ENCODE data around the gene TIAM2. TPM values are rescaled to one million over a fixed set of nuclear protein-coding genes. Genes with fewer than 3 reads are reported as not detected.
A peak's percentile ranks its signal among the peaks of the same experiment; 100 is the strongest.

Gene TIAM2
- total and polyA plus RNA-seq, 7 donors: 3.4 to 20.3 (median 10.0) TPM

GRCh38 chr6:155186052-155186658 is 191.0 kb downstream of the TIAM2 start:
- WGBS, 3 donors: 60 to 63% (median 61%) methylated on average over 6 of the region's 6 CpGs
- ATAC-seq: peak in 1 of 4 donors; percentile 5
- H3K27ac ChIP-seq: no peak overlapping the region

DNA sequence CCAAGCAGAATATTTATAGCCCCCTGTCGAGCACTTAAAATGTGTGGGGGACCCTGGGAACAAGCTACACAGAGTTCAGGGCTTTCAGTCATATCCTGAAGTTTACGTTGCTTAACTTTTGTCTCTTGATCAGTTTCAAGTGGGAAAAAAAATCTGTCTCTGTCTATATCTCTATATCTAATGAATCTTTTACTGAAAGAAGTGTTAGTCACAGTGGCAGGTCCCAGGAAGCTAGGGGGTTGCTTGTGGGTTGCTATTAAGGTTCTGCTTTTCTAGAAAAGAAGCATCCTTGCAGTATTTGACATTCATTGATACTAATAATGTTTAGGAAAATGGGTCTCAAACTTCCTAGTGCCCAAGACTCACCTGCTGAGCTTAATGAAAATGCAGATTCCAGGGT is 192.0 kb downstream of the TIAM2 start:
- 64 to 81% (median 72%) methylated on average over 2 of the region's 2 CpGs for WGBS, 3 donors
- no peak for TF ChIP-seq CTCF (IDR thresholded peaks at IDR 0.05)
- Histone ChIP-seq H3K27ac (no peak overlapping the region), H3K4me1 (no peaks in the 10 kb centered on the region), H3K4me3 (no peak overlapping the region), H3K9me3 (no peaks in the 10 kb centered on the region), H3K36me3 (ENCODE audit: insufficient read depth in 1 of 2, low read depth in 1 of 2) (peaks cover 0 to 13% of the 10 kb centered on the region in 2 donors), H3K27me3 (ENCODE audit: insufficient read depth in 3 of 3, low read length in 2 of 3) (no peaks in the 10 kb centered on the region)
- intact Hi-C loops (cut with DNase I): no loop called here
- no peak for DNase-seq
- ATAC-seq: no peak

More at GRCh38 chr6:155186052-155186658, 191.0 kb downstream of the TIAM2 start:
- Histone ChIP-seq H3K4me1 (no peaks in the 10 kb centered on the region), H3K4me3 (no peak overlapping the region), H3K36me3 (ENCODE audit: insufficient read depth in 1 of 2, low read depth in 1 of 2) (peaks cover 0 to 16% of the 10 kb centered on the region in 2 donors), H3K27me3 (ENCODE audit: insufficient read depth in 3 of 3, low read length in 2 of 3) (no peaks in the 10 kb centered on the region), H3K9me3 (no peaks in the 10 kb centered on the region)
- intact Hi-C loops (cut with DNase I): no loop called here
- DNase-seq: no peak
- TF ChIP-seq CTCF (IDR thresholded peaks at IDR 0.05): no peak

DNA sequence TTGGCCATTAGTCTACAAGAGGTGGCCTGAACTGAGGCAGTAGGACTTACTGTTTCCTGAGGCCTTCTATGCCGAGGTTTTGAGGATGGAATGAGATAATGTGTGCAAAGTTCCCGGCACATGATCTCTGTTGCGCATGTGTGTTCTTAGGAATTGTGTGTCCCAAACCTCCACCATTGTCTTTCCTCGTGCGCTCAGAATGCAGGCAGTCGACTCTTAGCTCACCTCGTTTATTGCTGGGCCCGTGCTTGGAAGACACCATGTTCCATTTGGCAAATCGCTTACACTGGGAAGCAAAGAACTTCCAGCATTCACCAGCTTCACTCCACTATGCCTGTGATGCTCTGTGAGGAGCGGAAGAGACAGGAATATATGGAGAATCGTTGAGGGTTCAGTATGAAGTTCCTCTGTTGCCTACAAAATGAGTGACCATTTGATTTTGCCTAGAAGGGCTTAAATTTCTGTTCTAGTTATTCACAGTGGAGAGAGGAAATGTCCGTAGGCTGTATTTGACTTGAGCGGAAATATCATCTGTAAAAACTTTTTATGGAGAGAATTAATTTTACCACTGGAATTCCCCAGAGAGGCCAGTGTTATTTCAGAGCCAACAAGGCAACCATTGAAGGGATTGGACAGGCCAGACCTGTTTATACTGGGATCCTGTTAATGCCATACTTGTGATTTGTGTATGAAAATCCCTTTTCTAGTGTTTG is 193.0 kb downstream of the TIAM2 start:
- 67 to 74% (median 72%) methylated on average over 13 of the region's 13 CpGs for WGBS, 3 donors
- H3K4me3 ChIP-seq: no peak overlapping the region
- DNase-seq: no peak

DNA sequence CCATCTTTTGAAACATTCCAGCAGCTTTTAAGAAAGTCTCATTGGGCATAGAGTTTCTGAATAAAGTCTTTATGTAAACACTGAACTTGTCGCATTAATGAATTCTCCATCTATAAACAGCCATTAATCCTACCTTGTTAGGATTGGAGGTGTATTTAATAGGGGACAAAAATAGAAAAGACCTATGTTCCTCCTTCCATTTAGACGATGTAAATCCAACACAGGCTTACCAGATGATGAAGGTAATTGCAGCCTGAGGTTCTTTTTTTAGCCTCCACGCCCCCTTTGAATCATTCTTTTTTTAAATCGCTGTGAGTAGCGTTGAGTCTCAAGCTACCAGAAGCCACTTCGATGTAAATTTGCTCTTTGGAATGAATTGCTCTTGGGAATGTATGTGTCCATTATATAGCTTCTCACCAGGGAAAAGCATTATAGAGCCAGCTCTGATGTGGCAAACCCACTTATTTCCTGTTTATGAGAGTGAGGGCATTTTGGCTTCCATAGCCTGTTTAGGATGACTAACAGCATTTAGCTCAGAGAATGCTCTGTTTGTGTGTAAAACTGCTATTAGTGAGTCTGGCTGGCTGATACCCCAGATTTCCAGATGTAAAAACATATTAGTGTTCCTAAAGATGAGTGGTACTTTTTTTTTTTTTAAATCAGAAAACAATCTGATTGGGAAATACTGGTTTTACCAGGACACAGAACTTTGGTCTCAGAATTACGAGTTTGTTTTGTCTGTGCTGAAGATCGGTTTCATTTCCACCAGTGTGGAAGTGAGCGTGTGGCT is 193.8 kb downstream of the TIAM2 start:
- H3K27ac ChIP-seq: peak overlapping the region; percentile 7
- intact Hi-C loops (cut with DNase I): no loop called here
- peak in 3 of 4 donors; percentile 52 to 81 (median 76) for ATAC-seq

More for the DNA sequence above, 193.0 kb downstream of the TIAM2 start:
- Histone ChIP-seq H3K27me3 (ENCODE audit: insufficient read depth in 3 of 3, low read length in 2 of 3) (no peaks in the 10 kb centered on the region), H3K27ac (peak overlapping the region; percentile 7), H3K36me3 (ENCODE audit: insufficient read depth in 1 of 2, low read depth in 1 of 2) (peaks cover 0 to 10% of the 10 kb centered on the region in 2 donors), H3K9me3 (no peaks in the 10 kb centered on the region), H3K4me1 (no peaks in the 10 kb centered on the region)
- no peak for TF ChIP-seq CTCF (IDR thresholded peaks at IDR 0.05)
- intact Hi-C loops (cut with DNase I): no loop called here
- ATAC-seq: peak in 1 of 4 donors; percentile 35

More for the DNA sequence above, 193.8 kb downstream of the TIAM2 start:
- TF ChIP-seq CTCF (IDR thresholded peaks at IDR 0.05): no peak
- H3K4me1 ChIP-seq: no peaks in the 10 kb centered on the region
- 50 to 61% (median 57%) methylated on average over 9 of the region's 9 CpGs for WGBS, 3 donors
- peaks cover 0 to 7% of the 10 kb centered on the region in 2 donors for H3K36me3 ChIP-seq (ENCODE audit: insufficient read depth in 1 of 2, low read depth in 1 of 2)
- no peak overlapping the region for H3K4me3 ChIP-seq
- DNase-seq: no peak
- no peaks in the 10 kb centered on the region for H3K27me3 ChIP-seq (ENCODE audit: insufficient read depth in 3 of 3, low read length in 2 of 3)
- no peaks in the 10 kb centered on the region for H3K9me3 ChIP-seq
